Tongue (tissue), 2 donors: ENCODE results near the gene SRSF4. TPM values are rescaled to one million over a fixed set of nuclear protein-coding genes. Genes with fewer than 3 reads are reported as not detected.

Experiments used
- small RNA-seq: library from RNA; depleted of rRNA; stranded (forward); fragments of <200 nt; gene quantifications from one replicate; pipeline ENCODE3, GENCODE V24; 2014; ENCODE audit warnings: low replicate concordance
- total RNA-seq: library from RNA; depleted of rRNA; stranded (reverse); fragments of >200 nt; gene quantifications from one replicate; pipeline ENCODE4 v1.2.3, GENCODE V29; 2014

SRSF4 gene
- total RNA-seq, 1 donor from 2014 or later: 56.2 TPM

Small RNA genes lying within 50 kb of the gene (small RNA-seq; reads per million reads assigned to genes)
- gene RF02271: not detected

Other genes with a start within 250 kb of the SRSF4 start
- 11.0 TPM for gene TMEM200B, start 58.0 kb downstream of the SRSF4 start, total RNA-seq
- gene MECR, start 49.0 kb upstream of the SRSF4 start, total RNA-seq: 18.2 TPM
- 42.5 TPM for gene PTPRU, start 54.6 kb upstream of the SRSF4 start, total RNA-seq